GM06990 (cell line): ENCODE measurements around the gene PGD.

Source experiments
- DNase-seq: peaks from one replicate; pipeline ENCODE4 v3.0.0-alpha.2; 2011; ENCODE audit not compliant: insufficient read length; ENCODE audit errors: extremely low read depth
- H3K27me3 ChIP-seq: replicated peaks from 2 replicates; pipeline ENCODE4 v1.6.0; 2011; ENCODE audit warnings: low read length; ENCODE audit not compliant: control insufficient read depth, insufficient read depth
- H3K36me3 ChIP-seq: 2 replicates; pipeline ENCODE4 v1.5.1; 2011; ENCODE audit warnings: low read length; ENCODE audit not compliant: control insufficient read depth, insufficient read depth
- H3K4me3 ChIP-seq: replicated peaks from 2 replicates; pipeline ENCODE4 v1.5.1; 2011; ENCODE audit warnings: low read depth, mild to moderate bottlenecking, control low read depth, low read length
- CTCF ChIP-seq: IDR thresholded peaks from 2 replicates; pipeline ENCODE4 v1.5.1; 2011; ENCODE audit warnings: low read length, control low read depth, mild to moderate bottlenecking, inconsistent platforms; ENCODE audit not compliant: insufficient read depth, poor library complexity, severe bottlenecking

PGD gene

DNA sequence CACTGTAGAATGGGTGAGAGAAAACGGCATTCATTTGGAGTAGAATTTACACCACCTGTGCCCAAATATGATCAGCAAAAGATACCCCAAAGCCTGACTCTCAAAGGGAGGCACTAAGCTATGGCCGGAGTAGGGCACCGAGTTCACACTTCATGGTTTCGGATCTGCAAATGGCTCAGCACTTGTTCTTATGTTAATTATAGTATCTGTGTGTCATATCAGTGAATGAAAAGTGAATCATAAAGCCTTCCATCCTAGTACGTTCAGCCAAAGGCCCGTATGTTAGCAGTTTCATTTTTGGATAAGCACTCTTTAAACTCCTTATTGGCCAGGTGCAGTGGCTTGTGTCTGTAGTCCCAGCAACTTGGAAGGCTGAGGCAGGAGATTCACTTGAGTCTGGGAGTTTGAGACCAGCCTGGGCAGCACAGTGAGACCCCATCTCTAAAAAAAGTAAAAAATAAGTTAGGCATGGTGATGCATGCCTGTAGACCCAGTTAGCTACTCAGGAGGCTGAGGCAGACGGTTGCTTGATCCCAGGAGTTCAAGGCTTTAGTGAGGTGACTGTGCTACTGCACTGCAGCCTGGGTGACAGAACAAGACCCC, 46.0 kb downstream of the PGD start:
- Histone ChIP-seq H3K4me3 (no peak overlapping the region), H3K27me3 (no peaks in the 10 kb centered on the region), H3K36me3 (no peaks in the 10 kb centered on the region)
- no peak for TF ChIP-seq CTCF
- no peak for DNase-seq

DNA sequence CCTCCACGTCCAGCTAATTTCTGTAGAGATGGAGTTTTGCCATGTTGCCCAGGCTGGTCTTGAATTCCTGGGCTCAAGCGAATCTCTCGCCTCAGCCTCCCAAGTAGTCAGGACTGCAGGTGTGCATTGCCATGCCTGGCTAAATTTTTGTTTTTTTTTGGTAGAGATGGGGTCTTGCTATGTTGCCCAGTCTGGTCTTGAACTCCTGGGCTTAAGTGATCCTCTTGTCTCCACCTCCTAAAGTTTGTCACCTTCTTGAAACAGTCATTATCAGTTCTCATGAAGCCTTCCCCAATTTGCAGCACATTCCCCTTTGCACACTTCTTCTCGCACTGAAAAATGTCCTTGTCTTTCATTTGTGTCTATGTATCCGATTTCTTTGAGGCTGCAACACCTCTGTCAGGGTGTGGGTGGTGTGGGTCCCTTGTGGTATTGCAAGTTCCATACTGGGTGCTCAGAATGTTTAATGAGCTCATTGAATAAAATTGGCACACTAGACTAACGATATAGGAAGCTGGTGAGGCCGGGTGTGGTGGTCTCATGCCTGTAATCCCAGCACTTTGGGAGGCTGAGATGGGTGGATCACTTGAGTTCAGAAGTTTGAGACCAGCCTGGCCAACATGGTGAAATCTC, 48.0 kb downstream of the PGD start:
- Histone ChIP-seq H3K27me3 (no peaks in the 10 kb centered on the region), H3K4me3 (no peak overlapping the region), H3K36me3 (no peaks in the 10 kb centered on the region)
- DNase-seq = no peak
- no peak for TF ChIP-seq CTCF

- no peaks in the 10 kb centered on the region for H3K27me3 ChIP-seq
- TF ChIP-seq CTCF = no peak
- H3K36me3 ChIP-seq = no peaks in the 10 kb centered on the region
- no peak within 1 kb of the TSS for H3K4me3 ChIP-seq
- no peak for DNase-seq
Measured at GRCh38 chr1:10449751-10450150, 50.9 kb downstream of the PGD start, which contains the start of gene CORT. CORT (plus strand) TSS chr1:10450031; CDS start chr1:10450224, 193 bp downstream.

DNA sequence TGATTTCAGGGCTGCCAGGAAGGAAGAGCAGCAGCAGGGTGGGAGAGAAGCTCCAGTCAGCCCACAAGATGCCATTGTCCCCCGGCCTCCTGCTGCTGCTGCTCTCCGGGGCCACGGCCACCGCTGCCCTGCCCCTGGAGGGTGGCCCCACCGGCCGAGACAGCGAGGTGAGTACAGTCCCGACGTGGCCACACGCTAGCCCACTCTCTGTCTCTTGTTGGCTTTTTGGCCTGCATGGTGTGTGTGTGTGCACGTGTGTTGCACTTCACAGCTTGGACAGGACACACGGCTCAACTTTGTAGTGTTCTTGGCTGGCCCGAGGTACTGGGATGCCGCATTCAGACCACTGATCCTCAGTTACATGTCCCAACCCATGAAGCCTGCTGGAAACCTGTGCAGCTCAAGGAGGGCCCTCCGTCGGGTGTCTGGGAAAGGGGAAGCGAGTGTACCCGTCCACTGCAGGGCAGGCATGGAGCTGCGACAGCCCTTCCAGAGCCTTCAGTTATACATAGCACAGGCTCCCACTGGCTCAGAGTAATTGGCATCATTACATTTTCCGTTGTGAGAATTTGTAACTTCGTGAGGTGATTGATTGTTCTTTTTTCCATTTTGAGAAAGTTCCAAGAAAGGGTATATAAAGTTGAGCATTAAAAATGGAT, 51.4 kb downstream of the PGD start:
- DNase-seq = no peak
- no peaks in the 10 kb centered on the region for H3K36me3 ChIP-seq
- TF ChIP-seq CTCF = no peak

GRCh38 chr1:10450836-10451235, 52.0 kb downstream of the PGD start:
- DNase-seq = no peak
- no peak overlapping the region for H3K4me3 ChIP-seq
- no peaks in the 10 kb centered on the region for H3K36me3 ChIP-seq
- TF ChIP-seq CTCF = no peak
- H3K27me3 ChIP-seq = no peaks in the 10 kb centered on the region

More for the DNA sequence above, 51.4 kb downstream of the PGD start:
- Histone ChIP-seq H3K4me3 (no peak overlapping the region), H3K27me3 (no peaks in the 10 kb centered on the region)
